GM12878 (cell line): Measurements from ENCODE around the gene TACC2. TPM values are rescaled to one million over a fixed set of nuclear protein-coding genes. Genes with fewer than 3 reads are reported as not detected.

Experiments
- ATAC-seq: fragments of 200-7000 bp; cut with Tn5 transposase; 3 replicates; pipeline ENCODE4 v1.9.1; 2020; ENCODE audit warnings: mild to moderate bottlenecking, moderate library complexity
- BruUV-seq: library from RNA; stranded (reverse); fragments of 400-500 nt; replicated peaks from 2 replicates; lab custom pipeline; 2021; lab: Mats Ljungman, UMichigan
- CTCF ChIA-PET: fragments of 300-600 bp; sonication (Branson Sonifier 250); formaldehyde crosslinking; extraction: SDS; loops from one replicate; lab custom pipeline; 2021; ENCODE audit warnings: inconsistent platforms; lab: Yijun Ruan, JAX
- POLR2A ChIA-PET: fragments of 350-600 bp; formaldehyde crosslinking; extraction: SDS; loops from one replicate; lab custom pipeline; 2021; ENCODE audit warnings: inconsistent platforms; lab: Charles Lee
- RAD21 ChIA-PET: fragments of 300-600 bp; sonication (Branson Sonifier 250); formaldehyde crosslinking; loops from one replicate; lab custom pipeline; 2023; ENCODE audit warnings: antibody characterized with exemption; ENCODE audit not compliant: unreplicated experiment; lab: Charles Lee
- SMC1A ChIA-PET: fragments of 300-600 bp; sonication (Branson Sonifier 250); formaldehyde crosslinking; loops from one replicate; lab custom pipeline; 2023; ENCODE audit not compliant: unreplicated experiment, uncharacterized antibody; lab: Charles Lee
- DNase-seq: peaks from one replicate; pipeline ENCODE4 v3.0.0-alpha.2; 2011; ENCODE audit warnings: low read depth, low spot score
- FAIRE-seq: peaks from 3 replicates; lab custom pipeline; 2011; peaks lifted over from hg19 to GRCh38; lab: Jason Lieb, UNC
- H2AFZ ChIP-seq: 2 replicates; pipeline ENCODE4 v1.6.0; 2011; ENCODE audit warnings: low read depth, low read length, control low read depth; ENCODE audit not compliant: control insufficient read depth
- H3K27ac ChIP-seq: 2 replicates; pipeline ENCODE4 v1.5.1; 2011; ENCODE audit warnings: control low read depth; ENCODE audit not compliant: control insufficient read depth, insufficient read depth
- H3K27me3 ChIP-seq, 2 experiments: replicated peaks in 1 of 2; 2 replicates each; pipeline versions ENCODE4 v1.6.0 to v1.6.1; 2011; ENCODE audit warnings: low read length in 1 of 2; ENCODE audit not compliant: control insufficient read depth in 2 of 2, insufficient read depth in 2 of 2
- H3K36me3 ChIP-seq, 2 experiments: 2 replicates each; pipeline ENCODE4 v1.5.1; 2011; ENCODE audit warnings: low read length in 1 of 2; ENCODE audit not compliant: control insufficient read depth in 2 of 2, insufficient read depth in 2 of 2
- H3K4me1 ChIP-seq: 2 replicates; pipeline ENCODE4 v1.6.1; 2011; ENCODE audit warnings: mild to moderate bottlenecking, low read length, moderate library complexity, mixed read lengths; ENCODE audit not compliant: control insufficient read depth, insufficient read depth
- H3K4me2 ChIP-seq: 2 replicates; pipeline ENCODE4 v1.6.0; 2011; ENCODE audit warnings: control low read depth; ENCODE audit not compliant: control insufficient read depth, insufficient read depth
- H3K4me3 ChIP-seq: fragments of 200-600 bp; sonication (generic); 2 replicates; pipeline ENCODE4 v1.5.1; 2016
- H3K79me2 ChIP-seq: 2 replicates; pipeline ENCODE4 v1.6.0; 2011; ENCODE audit warnings: low read length; ENCODE audit not compliant: control insufficient read depth, insufficient read depth
- H3K9ac ChIP-seq: 2 replicates; pipeline ENCODE4 v1.8.0; 2011; ENCODE audit warnings: low read length, control low read depth, mixed read lengths; ENCODE audit not compliant: control insufficient read depth, insufficient read depth
- H3K9me3 ChIP-seq: replicated peaks from 3 replicates; pipeline ENCODE4 v1.5.1; 2011; ENCODE audit warnings: mild to moderate bottlenecking, low read length; ENCODE audit not compliant: control insufficient read depth, insufficient read depth
- H4K20me1 ChIP-seq: 2 replicates; pipeline ENCODE4 v1.6.0; 2011; ENCODE audit not compliant: control insufficient read depth, insufficient read depth
- CREM ChIP-seq: IDR thresholded peaks from 2 replicates; pipeline ENCODE4 v1.6.1; 2014; ENCODE audit warnings: antibody characterized with exemption, low read depth
- IKZF1 ChIP-seq: fragments of 450-650 bp; conservative IDR thresholded peaks from 2 replicates; pipeline ENCODE4 v1.6.1; 2017; ENCODE audit warnings: antibody characterized with exemption, mild to moderate bottlenecking
- NFIC ChIP-seq: IDR thresholded peaks from 2 replicates; pipeline ENCODE4 v1.6.1; 2012; ENCODE audit warnings: low read depth, mild to moderate bottlenecking, inconsistent platforms, low read length, moderate library complexity
- POLR2A ChIP-seq: IDR thresholded peaks from 2 replicates; pipeline ENCODE4 v1.6.1; 2011; ENCODE audit warnings: low read depth, mild to moderate bottlenecking, low read length
- POU2F2 ChIP-seq: IDR thresholded peaks from 3 replicates; pipeline ENCODE4 v1.6.1; 2011; ENCODE audit warnings: low read depth, mild to moderate bottlenecking, low read length, borderline replicate concordance
- RAD21 ChIP-seq: IDR thresholded peaks from 2 replicates; pipeline ENCODE4 v1.6.1; 2011; ENCODE audit warnings: mild to moderate bottlenecking, low read depth, low read length, moderate library complexity; ENCODE audit not compliant: insufficient read depth
- SMC3 ChIP-seq: IDR thresholded peaks from 2 replicates; pipeline ENCODE4 v1.6.1; 2011; ENCODE audit warnings: low read length, improper control_type of control experiment, borderline replicate concordance
- SRF ChIP-seq, 2 experiments: IDR thresholded peaks; 2 replicates each; pipeline ENCODE4 v1.6.1; 2011; ENCODE audit warnings: low read depth in 2 of 2, low read length in 2 of 2, mild to moderate bottlenecking in 1 of 2, moderate library complexity in 1 of 2
- WGBS: methylation state at CpG from one replicate; pipeline ENCODE4 v1.1.6; 2016; ENCODE audit warnings: low lambda C conversion rate; ENCODE audit not compliant: insufficient replicate concordance, insufficient coverage; ENCODE audit errors: missing lambda C conversion rate; 5-methylcytosine and 5-hydroxymethylcytosine counted together
- in situ Hi-C: fragments of 300-500 bp; cut with MboI; formaldehyde crosslinking; loops from 9 replicates; pipeline ENCODE4 v1.14.3; 2018; ENCODE audit warnings: mixed read lengths
- intact Hi-C: fragments of 100-400 bp; cut with micrococcal nuclease; formaldehyde crosslinking; loops from one replicate; pipeline ENCODE4 v1.14.2; 2022; ENCODE audit not compliant: unreplicated experiment
- polyA plus RNA-seq, 11 experiments: library from polyadenylated mRNA; depleted of rRNA in 4 of 11; unstranded in 6 of 11; stranded (reverse) in 5 of 11; fragments of >200 nt; fragmentation: Nextera tagmentation in 4 of 11; fragmentation: Illumina TruSeq in 1 of 11; extraction: Ambion mirVana in 4 of 11; extraction: Trizol in 1 of 11; gene quantifications; 1 replicate in 1 of 11; 2 replicates in 10 of 11; pipeline versions ENCODE4 v1.2.1 to v1.2.3, GENCODE V29; 2011 to 2016; ENCODE audit warnings: inconsistent platforms in 2 of 11, missing spikeins in 2 of 11, low read depth in 1 of 11
- total RNA-seq, 4 experiments: library from RNA; depleted of rRNA in 3 of 4; stranded (reverse); fragments of >200 nt in 3 of 4; fragmentation: Illumina TruSeq in 1 of 4; extraction: Trizol in 1 of 4; gene quantifications; 2 replicates each; pipeline versions ENCODE4 v1.2.1 to v1.2.3, GENCODE V29; 2013 to 2021
- TF ChIP-seq, protein P1 (sequence below), 3 experiments: IDR thresholded peaks in 2 of 3; conservative IDR thresholded peaks in 1 of 3; 2 replicates each; pipeline ENCODE4 v1.5.1; 2011; ENCODE audit warnings: low read depth in 3 of 3, low read length in 3 of 3, mild to moderate bottlenecking in 3 of 3, control low read depth in 2 of 3, moderate library complexity in 2 of 3, inconsistent platforms in 1 of 3, mixed read lengths in 1 of 3; ENCODE audit not compliant: control insufficient read depth in 2 of 3, insufficient read depth in 1 of 3; ENCODE audit errors: extremely low read depth in 1 of 3

The TACC2 gene
- total and polyA plus RNA-seq, 10 of the 15 experiments (the other 5 are each of a cell fraction or from before 2014, with no cell fraction given): 0.07 to 0.64 (median 0.13) TPM; not detected in 5

DNA sequence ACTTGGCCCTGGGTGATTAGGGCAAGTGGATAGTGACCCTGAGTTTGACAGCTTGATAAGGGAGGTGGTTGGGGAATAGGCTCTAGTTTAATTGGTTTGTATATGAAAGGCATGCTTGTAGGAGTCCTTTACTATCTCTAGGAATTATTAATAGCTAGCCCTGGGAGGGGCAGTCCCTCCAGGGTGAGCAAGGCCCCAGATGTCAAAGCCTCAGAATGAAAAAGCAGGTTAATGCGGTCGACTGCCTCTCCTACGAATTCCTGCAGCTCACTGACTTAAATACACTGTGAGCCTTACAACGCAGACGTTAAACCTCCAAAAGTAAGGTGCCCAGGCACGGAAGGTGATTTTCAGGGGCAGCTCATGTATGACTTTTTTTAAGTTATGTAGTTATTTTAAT, 276.9 kb downstream of the TACC2 start:
- RAD21 ChIA-PET: no interaction called here
- ATAC-seq (no peak), FAIRE-seq (no peak), DNase-seq (no peak)
- SMC1A ChIA-PET: no interaction called here
- H3K79me2 ChIP-seq: no peaks in the 10 kb centered on the region
- no peak for TF ChIP-seq POLR2A
- TF ChIP-seq POU2F2: no peak
- no peak for TF ChIP-seq IKZF1
- no peak overlapping the region for H3K27ac ChIP-seq
- no peak overlapping the region for H2AFZ ChIP-seq
- no peaks in the 10 kb centered on the region; the same call in 2 of the 3 replicates for H3K9me3 ChIP-seq
- WGBS: 23% methylated on average over 6 of the region's 6 CpGs
- no peaks in the 10 kb centered on the region for H4K20me1 ChIP-seq
- no peak overlapping the region for H3K4me2 ChIP-seq
- in situ Hi-C loops: no loop called here
- no peak overlapping the region for H3K9ac ChIP-seq
- intact Hi-C loops: no loop called here
- no peak overlapping the region for H3K4me3 ChIP-seq
- H3K36me3 ChIP-seq: no peaks in the 10 kb centered on the region
- POLR2A ChIA-PET: no interaction called here
- H3K4me1 ChIP-seq: no peaks in the 10 kb centered on the region
- no peaks in the 10 kb centered on the region for H3K27me3 ChIP-seq
- BruUV-seq: no TSS peak
- CTCF ChIA-PET: no interaction called here

DNA sequence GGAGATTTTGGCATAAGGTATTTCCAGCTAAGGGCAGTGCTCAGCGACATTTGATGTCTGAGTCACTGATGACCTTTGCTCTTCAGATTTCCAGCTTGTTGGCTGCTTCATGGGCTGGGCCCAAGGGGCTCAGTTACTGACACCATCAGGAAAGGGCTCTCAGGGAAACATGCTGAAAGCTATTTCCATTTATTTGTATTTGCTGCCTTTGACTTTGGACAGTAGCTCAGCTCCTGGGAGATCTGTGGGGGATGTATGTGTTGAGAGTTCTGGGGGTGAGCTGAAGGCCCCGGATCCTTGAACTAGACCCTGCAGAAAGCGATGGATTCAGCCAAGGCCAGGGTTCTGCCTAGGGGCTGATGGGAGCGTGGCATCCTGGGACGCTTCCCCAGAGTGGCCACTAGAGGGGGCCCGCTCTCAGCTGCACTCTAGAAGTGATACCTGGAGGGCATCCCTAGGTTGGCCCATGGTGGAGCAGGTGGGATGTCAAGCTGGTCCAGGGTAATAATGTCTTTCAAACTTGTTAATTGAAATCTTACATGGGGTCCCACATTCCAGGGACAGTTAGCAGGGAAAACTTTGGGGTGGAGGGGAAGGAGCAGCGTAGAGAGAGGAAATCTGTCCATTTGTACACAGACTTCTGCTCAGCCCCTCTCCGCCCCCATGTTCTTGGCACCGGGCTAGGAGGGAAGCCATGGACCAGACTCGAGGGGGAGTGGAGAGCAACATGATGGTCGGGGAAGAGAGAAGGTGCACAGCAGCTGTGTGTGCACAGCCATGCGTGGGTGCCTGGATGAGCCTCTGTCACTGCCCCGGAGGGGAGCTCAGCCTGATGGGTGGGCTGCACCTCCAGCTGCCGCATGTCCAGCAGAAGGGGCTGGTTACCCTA, 279.1 kb downstream of the TACC2 start:
- Histone ChIP-seq H3K9ac (no peak overlapping the region), H3K27me3 (no peaks in the 10 kb centered on the region), H3K4me1 (no peaks in the 10 kb centered on the region), H3K36me3 (no peaks in the 10 kb centered on the region), H3K4me3 (no peak overlapping the region), H4K20me1 (no peaks in the 10 kb centered on the region), H3K9me3 (no peaks in the 10 kb centered on the region), H3K27ac (no peak overlapping the region), H3K4me2 (no peak overlapping the region), H3K79me2 (no peaks in the 10 kb centered on the region), H2AFZ (no peak overlapping the region)
- peak; percentile 70 for FAIRE-seq
- intact Hi-C loops: no loop called here
- no TSS peak for BruUV-seq
- ChIA-PET CTCF (interaction anchor here (0.5 to 6.5 kb wide), 16 partner anchors 8 to 1064 kb away, joined by 3 to 42 read pairs (median 4); no protein-coding TSS in a partner anchor), SMC1A (interaction anchor here (0.8 to 1.4 kb wide), 3 partner anchors 26 to 167 kb away, joined by 3 to 4 read pairs (median 3); no protein-coding TSS in a partner anchor), POLR2A (no interaction called here), RAD21 (no interaction called here)
- peak; percentile 48 for TF ChIP-seq RAD21
- no peak for TF ChIP-seq CREM
- TF ChIP-seq NFIC: no peak
- no peak for TF ChIP-seq POLR2A
- 0 out of 4 replicates have a peak, but pooled peaks of 1 of the 2 experiments have one; percentile 14 for TF ChIP-seq SRF (IDR thresholded peaks at IDR 0.05; ENCODE audit: low read depth in 2 of 2, low read length in 2 of 2)
- TF ChIP-seq, protein P1, sequence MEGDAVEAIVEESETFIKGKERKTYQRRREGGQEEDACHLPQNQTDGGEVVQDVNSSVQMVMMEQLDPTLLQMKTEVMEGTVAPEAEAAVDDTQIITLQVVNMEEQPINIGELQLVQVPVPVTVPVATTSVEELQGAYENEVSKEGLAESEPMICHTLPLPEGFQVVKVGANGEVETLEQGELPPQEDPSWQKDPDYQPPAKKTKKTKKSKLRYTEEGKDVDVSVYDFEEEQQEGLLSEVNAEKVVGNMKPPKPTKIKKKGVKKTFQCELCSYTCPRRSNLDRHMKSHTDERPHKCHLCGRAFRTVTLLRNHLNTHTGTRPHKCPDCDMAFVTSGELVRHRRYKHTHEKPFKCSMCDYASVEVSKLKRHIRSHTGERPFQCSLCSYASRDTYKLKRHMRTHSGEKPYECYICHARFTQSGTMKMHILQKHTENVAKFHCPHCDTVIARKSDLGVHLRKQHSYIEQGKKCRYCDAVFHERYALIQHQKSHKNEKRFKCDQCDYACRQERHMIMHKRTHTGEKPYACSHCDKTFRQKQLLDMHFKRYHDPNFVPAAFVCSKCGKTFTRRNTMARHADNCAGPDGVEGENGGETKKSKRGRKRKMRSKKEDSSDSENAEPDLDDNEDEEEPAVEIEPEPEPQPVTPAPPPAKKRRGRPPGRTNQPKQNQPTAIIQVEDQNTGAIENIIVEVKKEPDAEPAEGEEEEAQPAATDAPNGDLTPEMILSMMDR (IDR thresholded peaks at IDR 0.05 in 2 of 3, conservative IDR thresholded peaks at IDR 0.05 in 1 of 3; ENCODE audit: control insufficient read depth in 2 of 3, extremely low read depth in 1 of 3, insufficient read depth in 1 of 3, low read depth in 3 of 3, low read length in 3 of 3): peak; percentile 81 to 97 (median 95)
- TF ChIP-seq SMC3: peak; percentile 29; the same call in 1 of the 2 replicates
- DNase-seq: no peak
- peak; percentile 97 for ATAC-seq
- in situ Hi-C loops: no loop called here
- WGBS: 25% methylated on average over 14 of the region's 14 CpGs
